ENCODE results near the gene NCKAP5. TPM values are rescaled to one million over a fixed set of nuclear protein-coding genes. Genes with fewer than 3 reads are reported as not detected.

Gene NCKAP5
- total RNA-seq, 5 donors from 2014 or later (not counting 1 experiment from before 2014, with no cell fraction given) = 0.06 TPM; not detected in 4

GRCh38 chr2:132721938-132722337, 846.3 kb downstream of the NCKAP5 start:
- DNase-seq (no peak), ATAC-seq (replicated peaks in 1 of 4) (no peak)
- Mint-ChIP-seq H3K36me3 (no peaks in the 10 kb centered on the region), H3K27ac (no peak overlapping the region), H3K9me3 (peaks cover 0 to 6% (median 3%) of the 10 kb centered on the region in 3 donors), H3K4me3 (no peak overlapping the region), H3K4me1 (no peaks in the 10 kb centered on the region), H3K27me3 (no peaks in the 10 kb centered on the region)
- Histone ChIP-seq H3K4me1 (ENCODE audit: control insufficient read depth in 1 of 2, extremely low read depth in 1 of 2, insufficient read depth in 2 of 2, low read length in 2 of 2) (no peaks in the 10 kb centered on the region), H3K27ac (ENCODE audit: low read length) (no peak overlapping the region), H3K9me3 (no peaks in the 10 kb centered on the region), H3K4me3 (ENCODE audit: control insufficient read depth in 1 of 2, extremely low read depth in 1 of 2, low read length in 1 of 2) (no peak overlapping the region), H3K27me3 (replicated peaks in 1 of 2; ENCODE audit: control insufficient read depth in 2 of 2, extremely low read depth in 1 of 2, insufficient read depth in 2 of 2, low read length in 1 of 2) (no peaks in the 10 kb centered on the region), H3K36me3 (ENCODE audit: control insufficient read depth in 2 of 2, extremely low read depth in 1 of 2, insufficient read depth in 1 of 2, low read length in 1 of 2) (no peaks in the 10 kb centered on the region)
- 93% methylated on average over 2 of the region's 2 CpGs for WGBS (ENCODE audit: insufficient coverage)
- ChIA-PET CTCF (no interaction called here), POLR2A (no interaction called here)

- Histone ChIP-seq H3K9me3 (no peaks in the 10 kb centered on the region), H3K27ac (ENCODE audit: low read length) (no peak overlapping the region), H3K36me3 (ENCODE audit: control insufficient read depth in 2 of 2, extremely low read depth in 1 of 2, insufficient read depth in 1 of 2, low read length in 1 of 2) (no peaks in the 10 kb centered on the region), H3K4me1 (ENCODE audit: control insufficient read depth in 1 of 2, extremely low read depth in 1 of 2, insufficient read depth in 2 of 2, low read length in 2 of 2) (no peaks in the 10 kb centered on the region), H3K27me3 (replicated peaks in 1 of 2; ENCODE audit: control insufficient read depth in 2 of 2, extremely low read depth in 1 of 2, insufficient read depth in 2 of 2, low read length in 1 of 2) (no peaks in the 10 kb centered on the region), H3K4me3 (ENCODE audit: control insufficient read depth in 1 of 2, extremely low read depth in 1 of 2, low read length in 1 of 2) (no peak overlapping the region)
- Mint-ChIP-seq H3K27me3 (no peaks in the 10 kb centered on the region), H3K9me3 (peaks cover 0 to 6% (median 3%) of the 10 kb centered on the region in 3 donors), H3K27ac (no peak overlapping the region), H3K4me3 (no peak overlapping the region), H3K4me1 (no peaks in the 10 kb centered on the region), H3K36me3 (no peaks in the 10 kb centered on the region)
- ATAC-seq (replicated peaks in 1 of 4) = no peak
- ChIA-PET POLR2A (no interaction called here), CTCF (no interaction called here)
- no peak for DNase-seq
- 73% methylated on average over 2 of the region's 4 CpGs for WGBS (ENCODE audit: insufficient coverage)
These were observed 847.9 kb downstream of the NCKAP5 start for GRCh38 chr2:132720393-132720792.

GRCh38 chr2:132719480-132719879, 848.8 kb downstream of the NCKAP5 start:
- DNase-seq = no peak
- POLR2A ChIA-PET = no interaction called here

GRCh38 chr2:132716954-132717353, 851.3 kb downstream of the NCKAP5 start:
- Mint-ChIP-seq H3K36me3 (no peaks in the 10 kb centered on the region), H3K27me3 (peaks cover 0 to 3% of the 10 kb centered on the region in 2 donors), H3K4me1 (no peaks in the 10 kb centered on the region), H3K4me3 (no peak overlapping the region), H3K27ac (no peak overlapping the region), H3K9me3 (peaks cover 0 to 14% (median 0%) of the 10 kb centered on the region in 3 donors)
- H3K9me3 ChIP-seq = no peaks in the 10 kb centered on the region
- H3K4me3 ChIP-seq (ENCODE audit: control insufficient read depth in 1 of 2, extremely low read depth in 1 of 2, low read length in 1 of 2) = no peak overlapping the region
- ATAC-seq (replicated peaks in 1 of 4) = no peak
- DNase-seq = no peak
- ChIA-PET CTCF (no interaction called here), POLR2A (no interaction called here)
- no peak overlapping the region for H3K27ac ChIP-seq (ENCODE audit: low read length)
- H3K36me3 ChIP-seq (ENCODE audit: control insufficient read depth in 2 of 2, extremely low read depth in 1 of 2, insufficient read depth in 1 of 2, low read length in 1 of 2) = no peaks in the 10 kb centered on the region
- no peaks in the 10 kb centered on the region for H3K4me1 ChIP-seq (ENCODE audit: control insufficient read depth in 1 of 2, extremely low read depth in 1 of 2, insufficient read depth in 2 of 2, low read length in 2 of 2)
- no CpG with 5 or more reads among the region's 2 CpGs for WGBS (ENCODE audit: insufficient coverage)
- no peaks in the 10 kb centered on the region for H3K27me3 ChIP-seq (replicated peaks in 1 of 2; ENCODE audit: control insufficient read depth in 2 of 2, extremely low read depth in 1 of 2, insufficient read depth in 2 of 2, low read length in 1 of 2)

More at GRCh38 chr2:132719480-132719879, 848.8 kb downstream of the NCKAP5 start:
- CTCF ChIA-PET = no interaction called here
- WGBS (ENCODE audit: insufficient coverage) = 74% methylated on average over 9 of the region's 9 CpGs
- Histone ChIP-seq H3K27ac (ENCODE audit: low read length) (no peak overlapping the region), H3K4me1 (ENCODE audit: control insufficient read depth in 1 of 2, extremely low read depth in 1 of 2, insufficient read depth in 2 of 2, low read length in 2 of 2) (no peaks in the 10 kb centered on the region), H3K9me3 (no peaks in the 10 kb centered on the region), H3K27me3 (replicated peaks in 1 of 2; ENCODE audit: control insufficient read depth in 2 of 2, extremely low read depth in 1 of 2, insufficient read depth in 2 of 2, low read length in 1 of 2) (no peaks in the 10 kb centered on the region), H3K36me3 (ENCODE audit: control insufficient read depth in 2 of 2, extremely low read depth in 1 of 2, insufficient read depth in 1 of 2, low read length in 1 of 2) (no peaks in the 10 kb centered on the region), H3K4me3 (ENCODE audit: control insufficient read depth in 1 of 2, extremely low read depth in 1 of 2, low read length in 1 of 2) (no peak overlapping the region)
- H3K4me1 Mint-ChIP-seq = no peaks in the 10 kb centered on the region
- H3K36me3 Mint-ChIP-seq = no peaks in the 10 kb centered on the region
- no peak overlapping the region for H3K27ac Mint-ChIP-seq
- H3K27me3 Mint-ChIP-seq = peaks cover 0 to 3% of the 10 kb centered on the region in 2 donors
- ATAC-seq (replicated peaks in 1 of 4) = no peak
- no peak overlapping the region for H3K4me3 Mint-ChIP-seq
- peaks cover 0 to 7% (median 6%) of the 10 kb centered on the region in 3 donors for H3K9me3 Mint-ChIP-seq

GRCh38 chr2:132715386-132716351, 852.6 kb downstream of the NCKAP5 start:
- Mint-ChIP-seq H3K36me3 (no peaks in the 10 kb centered on the region), H3K9me3 (peaks cover 0 to 14% (median 0%) of the 10 kb centered on the region in 3 donors), H3K27me3 (peaks cover 0 to 3% of the 10 kb centered on the region in 2 donors), H3K4me1 (no peaks in the 10 kb centered on the region), H3K27ac (no peak overlapping the region), H3K4me3 (no peak overlapping the region)
- Histone ChIP-seq H3K4me1 (ENCODE audit: control insufficient read depth in 1 of 2, extremely low read depth in 1 of 2, insufficient read depth in 2 of 2, low read length in 2 of 2) (no peaks in the 10 kb centered on the region), H3K4me3 (ENCODE audit: control insufficient read depth in 1 of 2, extremely low read depth in 1 of 2, low read length in 1 of 2) (no peak overlapping the region), H3K9me3 (no peaks in the 10 kb centered on the region), H3K27me3 (replicated peaks in 1 of 2; ENCODE audit: control insufficient read depth in 2 of 2, extremely low read depth in 1 of 2, insufficient read depth in 2 of 2, low read length in 1 of 2) (no peaks in the 10 kb centered on the region), H3K27ac (ENCODE audit: low read length) (no peak overlapping the region), H3K36me3 (ENCODE audit: control insufficient read depth in 2 of 2, extremely low read depth in 1 of 2, insufficient read depth in 1 of 2, low read length in 1 of 2) (no peaks in the 10 kb centered on the region)
- 50% methylated on average over 1 of the region's 7 CpGs for WGBS (ENCODE audit: insufficient coverage)
- ChIA-PET CTCF (no interaction called here), POLR2A (no interaction called here)
- ATAC-seq (replicated peaks in 1 of 4) = no peak
- no peak for DNase-seq

GRCh38 chr2:132703396-132703795, 864.9 kb downstream of the NCKAP5 start:
- Histone ChIP-seq H3K9me3 (no peaks in the 10 kb centered on the region), H3K36me3 (ENCODE audit: control insufficient read depth in 2 of 2, extremely low read depth in 1 of 2, insufficient read depth in 1 of 2, low read length in 1 of 2) (no peaks in the 10 kb centered on the region), H3K4me3 (ENCODE audit: control insufficient read depth in 1 of 2, extremely low read depth in 1 of 2, low read length in 1 of 2) (no peak overlapping the region), H3K27ac (ENCODE audit: low read length) (no peak overlapping the region), H3K4me1 (ENCODE audit: control insufficient read depth in 1 of 2, extremely low read depth in 1 of 2, insufficient read depth in 2 of 2, low read length in 2 of 2) (no peaks in the 10 kb centered on the region), H3K27me3 (replicated peaks in 1 of 2; ENCODE audit: control insufficient read depth in 2 of 2, extremely low read depth in 1 of 2, insufficient read depth in 2 of 2, low read length in 1 of 2) (no peaks in the 10 kb centered on the region)
- DNase-seq = no peak
- H3K4me3 Mint-ChIP-seq = no peak overlapping the region
- H3K27ac Mint-ChIP-seq = no peak overlapping the region
- WGBS (ENCODE audit: insufficient coverage) = no CpG with 5 or more reads among the region's 4 CpGs
- H3K9me3 Mint-ChIP-seq = no peaks in the 10 kb centered on the region
- ChIA-PET POLR2A (no interaction called here), CTCF (no interaction called here)
- H3K36me3 Mint-ChIP-seq = no peaks in the 10 kb centered on the region
- H3K27me3 Mint-ChIP-seq = no peaks in the 10 kb centered on the region
- no peak for ATAC-seq (replicated peaks in 1 of 4)
- no peaks in the 10 kb centered on the region for H3K4me1 Mint-ChIP-seq

Data from T-cell (primary cell).